HepG2 (cell line): ENCODE measurements around the gene NKAIN4. TPM values are rescaled to one million over a fixed set of nuclear protein-coding genes. Genes with fewer than 3 reads are reported as not detected.

Source experiments
- ATAC-seq: fragments of 200-7000 bp; cut with Tn5 transposase; 3 replicates; pipeline ENCODE4 v1.9.1; 2020; ENCODE audit warnings: mild to moderate bottlenecking, moderate library complexity
- BruUV-seq: library from RNA; stranded (reverse); fragments of 400-500 nt; replicated peaks from 2 replicates; lab custom pipeline; 2021; lab: Mats Ljungman, UMichigan
- CTCF ChIA-PET: fragments of 300-600 bp; formaldehyde crosslinking; extraction: SDS; loops from one replicate; lab custom pipeline; 2021; ENCODE audit warnings: low total read pairs, inconsistent platforms, low intra/inter-chr PET ratio; lab: Yijun Ruan, JAX
- POLR2A ChIA-PET: fragments of 350-600 bp; sonication (Branson Sonifier 250); formaldehyde crosslinking; loops from one replicate; lab custom pipeline; 2020; ENCODE audit warnings: antibody characterized with exemption, inconsistent platforms; lab: Yijun Ruan, JAX
- DNase-seq: peaks from one replicate; pipeline ENCODE4 v3.0.0-alpha.2; 2015; ENCODE audit warnings: low spot score
- FAIRE-seq: peaks from 3 replicates; lab custom pipeline; 2011; peaks lifted over from hg19 to GRCh38; lab: Jason Lieb, UNC
- H2AFZ ChIP-seq: one replicate; pipeline ENCODE4 v1.6.1; 2011; ENCODE audit warnings: low read length, inconsistent platforms
- H3K27ac ChIP-seq: fragments of 300-600 bp; 3 replicates; pipeline ENCODE4 v1.8.0; 2011; ENCODE audit warnings: mixed run types, mild to moderate bottlenecking, mixed read lengths, low read length, inconsistent platforms; ENCODE audit not compliant: insufficient read depth; ENCODE audit errors: extremely low read length
- H3K27me3 ChIP-seq, 2 experiments: fragments of 200-600 bp in 1 of 2; 2 replicates in 1 of 2; 3 replicates in 1 of 2; pipeline versions ENCODE4 v1.6.0 to v1.8.0; 2011; ENCODE audit warnings: low read length in 2 of 2, mild to moderate bottlenecking in 2 of 2, moderate library complexity in 2 of 2, inconsistent platforms in 1 of 2; ENCODE audit not compliant: insufficient read depth in 2 of 2, control insufficient read depth in 1 of 2
- H3K36me3 ChIP-seq, 2 experiments: fragments of 200-600 bp in 1 of 2; replicated peaks in 1 of 2; 2 replicates in 1 of 2; 3 replicates in 1 of 2; pipeline versions ENCODE4 v1.5.1 to v1.8.0; 2011; ENCODE audit warnings: low read length in 2 of 2, inconsistent platforms in 1 of 2; ENCODE audit not compliant: insufficient read depth in 2 of 2, control insufficient read depth in 1 of 2
- H3K4me1 ChIP-seq: 2 replicates; pipeline ENCODE4 v1.5.1; 2012; ENCODE audit warnings: low read length, inconsistent platforms; ENCODE audit not compliant: insufficient read depth
- H3K4me2 ChIP-seq: 2 replicates; pipeline ENCODE4 v1.6.0; 2011; ENCODE audit warnings: low read depth, low read length, inconsistent platforms
- H3K4me3 ChIP-seq, 3 experiments: fragments of 200-600 bp in 1 of 3; sonication (generic), shearing (Covaris generic) in 1 of 3; replicated peaks in 1 of 3; 2 replicates each; pipeline ENCODE4 v1.5.1; 2011 to 2016; ENCODE audit warnings: low read length in 3 of 3, inconsistent platforms in 2 of 3, low read depth in 2 of 3, mild to moderate bottlenecking in 2 of 3, control low read depth in 1 of 3, mixed read lengths in 1 of 3; ENCODE audit not compliant: insufficient read depth in 1 of 3
- H3K79me2 ChIP-seq: one replicate; pipeline ENCODE4 v1.6.1; 2011; ENCODE audit warnings: low read length, inconsistent platforms; ENCODE audit not compliant: insufficient read depth
- H3K9ac ChIP-seq: 2 replicates; pipeline ENCODE4 v1.6.0; 2011; ENCODE audit warnings: mild to moderate bottlenecking, low read depth, low read length, inconsistent platforms; ENCODE audit not compliant: insufficient read depth
- H3K9me3 ChIP-seq: 2 replicates; pipeline ENCODE4 v1.5.1; 2012; ENCODE audit warnings: mild to moderate bottlenecking, low read length
- H4K20me1 ChIP-seq: 2 replicates; pipeline ENCODE4 v1.6.0; 2011; ENCODE audit warnings: inconsistent platforms, mild to moderate bottlenecking, low read length, moderate library complexity; ENCODE audit not compliant: insufficient read depth
- CAMTA2 ChIP-seq: sonication (generic); formaldehyde crosslinking; IDR thresholded peaks from 2 replicates; pipeline ENCODE4 v1.4.0; 2020; ENCODE audit warnings: mild to moderate bottlenecking, missing genetic modification reagents, borderline replicate concordance
- CBFB ChIP-seq: sonication (generic); formaldehyde crosslinking; IDR thresholded peaks from 2 replicates; pipeline ENCODE4 v1.4.0; 2020; ENCODE audit warnings: missing genetic modification reagents
- DR1 ChIP-seq: sonication (generic); formaldehyde crosslinking; IDR thresholded peaks from 2 replicates; pipeline ENCODE4 v1.8.0; 2021; ENCODE audit warnings: mild to moderate bottlenecking, missing genetic modification reagents, inconsistent platforms
- ESRRA ChIP-seq: sonication (generic); formaldehyde crosslinking; IDR thresholded peaks from 2 replicates; pipeline ENCODE4 v1.5.1; 2020; ENCODE audit warnings: mild to moderate bottlenecking, low read depth, missing genetic modification reagents
- MAFF ChIP-seq: IDR thresholded peaks from 2 replicates; pipeline ENCODE4 v1.6.1; 2011; ENCODE audit warnings: low read depth, low read length, improper control_type of control experiment
- MAFK ChIP-seq, 2 experiments: IDR thresholded peaks in 1 of 2; conservative IDR thresholded peaks in 1 of 2; 2 replicates each; pipeline ENCODE4 v1.6.1; 2011; ENCODE audit warnings: improper control_type of control experiment in 2 of 2, low read length in 2 of 2
- NFE2L1 ChIP-seq: sonication (generic); formaldehyde crosslinking; IDR thresholded peaks from 2 replicates; pipeline ENCODE4 v1.4.0; 2020; ENCODE audit warnings: missing genetic modification reagents, mild to moderate bottlenecking, borderline replicate concordance
- RFXAP ChIP-seq: sonication (generic); formaldehyde crosslinking; IDR thresholded peaks from 2 replicates; pipeline ENCODE4 v1.4.0; 2020; ENCODE audit warnings: missing genetic modification reagents, borderline replicate concordance
- SMARCE1 ChIP-seq: fragments of 450-650 bp; IDR thresholded peaks from 2 replicates; pipeline ENCODE4 v1.6.1; 2017; ENCODE audit warnings: borderline replicate concordance
- STAT5B ChIP-seq: sonication (generic); formaldehyde crosslinking; IDR thresholded peaks from 2 replicates; pipeline ENCODE4 v1.4.0; 2020; ENCODE audit warnings: missing genetic modification reagents
- ZMAT3 ChIP-seq: sonication (generic); formaldehyde crosslinking; conservative IDR thresholded peaks from 2 replicates; pipeline ENCODE4 v1.7.0; 2021; ENCODE audit warnings: missing genetic modification reagents
- ZNF263 ChIP-seq: sonication (generic); formaldehyde crosslinking; IDR thresholded peaks from 2 replicates; pipeline ENCODE4 v1.4.0; 2020; ENCODE audit warnings: missing genetic modification reagents
- ZNF577 ChIP-seq: sonication (generic); formaldehyde crosslinking; IDR thresholded peaks from 2 replicates; pipeline ENCODE4 v1.4.0; 2020; ENCODE audit warnings: mild to moderate bottlenecking, low read depth, missing genetic modification reagents, borderline replicate concordance
- WGBS: methylation state at CpG from one replicate; pipeline ENCODE4 v1.1.6; 2017; ENCODE audit warnings: low lambda C conversion rate; 5-methylcytosine and 5-hydroxymethylcytosine counted together
- in situ Hi-C: cut with HindIII; loops from 2 replicates; pipeline ENCODE4 v1.10.0; 2017; ENCODE audit warnings: low pct_unique_long_range_greater_than_20kb; ENCODE audit not compliant: extremely low pct_ligation_motif_present
- intact Hi-C: fragments of 100-400 bp; cut with micrococcal nuclease; formaldehyde crosslinking; loops from one replicate; pipeline ENCODE4 v1.10.0; 2022; ENCODE audit not compliant: unreplicated experiment
- polyA plus RNA-seq, 8 experiments: library from polyadenylated mRNA; depleted of rRNA in 3 of 8; stranded (reverse) in 7 of 8; unstranded in 1 of 8; fragments of >200 nt; fragmentation: Illumina TruSeq in 4 of 8; extraction: Trizol in 4 of 8; gene quantifications; 2 replicates each; pipeline versions ENCODE4 v1.2.1 to v1.2.3, GENCODE V29; 2011 to 2016; ENCODE audit warnings: low read depth in 4 of 8, missing spikeins in 1 of 8, mixed read lengths in 1 of 8; ENCODE audit not compliant: insufficient read depth in 1 of 8
- total RNA-seq, 5 experiments: library from RNA; depleted of rRNA; stranded (reverse); fragments of >200 nt; fragmentation: Illumina TruSeq; extraction: Trizol; gene quantifications; 2 replicates each; pipeline ENCODE4 v1.2.3, GENCODE V29; 2016; ENCODE audit warnings: low read depth in 1 of 5
- TF ChIP-seq, protein P1 (sequence below): sonication (generic); formaldehyde crosslinking; IDR thresholded peaks from 2 replicates; pipeline ENCODE4 v1.8.1; 2023; ENCODE audit warnings: mild to moderate bottlenecking, missing genetic modification reagents
- TF ChIP-seq, protein P2 (sequence below): IDR thresholded peaks from 2 replicates; pipeline ENCODE4 v1.6.1; 2016; ENCODE audit warnings: missing genetic modification reagents, missing compliant biosample characterization
- TF ChIP-seq, protein P3 (sequence below): IDR thresholded peaks from 2 replicates; pipeline ENCODE4 v1.6.1; 2012; ENCODE audit warnings: low read depth, low read length, improper control_type of control experiment
- TF ChIP-seq, protein P4 (sequence below): sonication (generic); formaldehyde crosslinking; IDR thresholded peaks from 2 replicates; pipeline ENCODE4 v1.8.1; 2023; ENCODE audit warnings: mild to moderate bottlenecking, missing genetic modification reagents, borderline replicate concordance

Gene NKAIN4
- total and polyA plus RNA-seq, 2 of the 13 experiments (the other 11 are each of a cell fraction or from before 2014, with no cell fraction given) = not detected

DNA sequence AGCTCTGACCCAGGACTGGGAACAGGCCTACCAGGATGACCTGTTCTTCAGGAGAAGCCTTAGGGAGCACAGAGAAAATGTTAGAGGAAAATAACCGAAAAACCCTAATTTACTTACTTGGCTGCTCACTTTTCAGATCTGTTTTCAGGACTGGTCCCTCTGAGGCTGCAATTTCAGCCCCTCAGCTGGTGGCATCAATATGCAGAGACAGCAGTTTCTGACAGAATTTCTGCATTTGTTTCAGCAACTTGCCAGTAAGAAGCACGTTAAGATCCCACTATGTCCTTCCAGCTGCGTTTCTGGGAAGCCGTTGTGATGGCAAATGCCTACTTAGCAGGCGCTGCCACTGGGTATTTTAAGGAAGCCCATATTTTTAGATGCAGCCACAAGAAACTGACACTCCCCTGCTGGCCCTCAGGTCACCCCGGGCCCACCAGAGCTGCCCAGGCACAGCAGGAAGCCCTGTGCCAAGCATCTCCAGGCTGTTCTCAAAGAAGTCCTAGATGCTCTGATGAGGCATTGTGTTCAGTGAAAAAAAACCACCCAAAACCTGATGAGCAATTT, 45.8 kb downstream of the NKAIN4 start:
- in situ Hi-C loops = no loop called here
- WGBS = 96% methylated on average over 6 of the region's 6 CpGs
- no peak for ATAC-seq

DNA sequence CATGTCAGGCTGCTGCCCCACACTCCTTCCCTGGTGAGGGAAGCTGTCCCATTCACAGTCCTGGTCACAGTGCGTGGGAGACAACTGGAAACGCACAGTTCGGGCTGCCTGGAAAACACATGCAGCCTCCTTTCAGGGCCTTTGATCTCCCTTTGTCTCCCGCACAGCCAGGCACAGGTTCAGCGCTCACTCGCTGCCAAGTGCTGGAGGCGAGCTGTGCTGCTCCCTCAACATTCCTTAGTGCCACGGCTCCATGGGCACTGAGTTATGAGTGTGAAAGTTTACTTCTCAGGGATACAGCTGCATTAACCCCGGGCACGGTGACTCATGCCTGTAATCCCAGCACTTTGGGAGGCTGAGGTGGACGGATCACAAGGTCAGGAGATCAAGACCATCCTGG, 47.4 kb downstream of the NKAIN4 start:
- Histone ChIP-seq H3K27me3 (no peaks in the 10 kb centered on the region), H3K9ac (no peak overlapping the region), H3K4me2 (no peak overlapping the region), H3K36me3 (peaks cover 75 to 90% of the 10 kb centered on the region in 2 experiments), H3K9me3 (no peaks in the 10 kb centered on the region), H3K4me1 (peaks cover 26% of the 10 kb centered on the region), H2AFZ (no peak overlapping the region), H4K20me1 (peaks cover 75% of the 10 kb centered on the region), H3K27ac (no peak overlapping the region), H3K4me3 (no peak overlapping the region), H3K79me2 (peaks cover 72% of the 10 kb centered on the region)
- FAIRE-seq = no peak
- no TSS peak for BruUV-seq
- CTCF ChIA-PET = no interaction called here
- no peak for ATAC-seq
- 91% methylated on average over 9 of the region's 11 CpGs for WGBS
- POLR2A ChIA-PET = no interaction called here
- intact Hi-C loops (no loop called here), in situ Hi-C loops (no loop called here)
- DNase-seq = no peak
- TF ChIP-seq STAT5B = no peak
- TF ChIP-seq ZMAT3 = no peak
- no peak for TF ChIP-seq ZNF577 (CRISPR knock-in tag)
- TF ChIP-seq, protein P1, sequence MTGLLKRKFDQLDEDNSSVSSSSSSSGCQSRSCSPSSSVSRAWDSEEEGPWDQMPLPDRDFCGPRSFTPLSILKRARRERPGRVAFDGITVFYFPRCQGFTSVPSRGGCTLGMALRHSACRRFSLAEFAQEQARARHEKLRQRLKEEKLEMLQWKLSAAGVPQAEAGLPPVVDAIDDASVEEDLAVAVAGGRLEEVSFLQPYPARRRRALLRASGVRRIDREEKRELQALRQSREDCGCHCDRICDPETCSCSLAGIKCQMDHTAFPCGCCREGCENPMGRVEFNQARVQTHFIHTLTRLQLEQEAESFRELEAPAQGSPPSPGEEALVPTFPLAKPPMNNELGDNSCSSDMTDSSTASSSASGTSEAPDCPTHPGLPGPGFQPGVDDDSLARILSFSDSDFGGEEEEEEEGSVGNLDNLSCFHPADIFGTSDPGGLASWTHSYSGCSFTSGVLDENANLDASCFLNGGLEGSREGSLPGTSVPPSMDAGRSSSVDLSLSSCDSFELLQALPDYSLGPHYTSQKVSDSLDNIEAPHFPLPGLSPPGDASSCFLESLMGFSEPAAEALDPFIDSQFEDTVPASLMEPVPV (CRISPR knock-in tag) = no peak
- no peak for TF ChIP-seq CAMTA2 (CRISPR knock-in tag)
- TF ChIP-seq NFE2L1 (CRISPR knock-in tag) = no peak
- no peak for TF ChIP-seq DR1
- no peak for TF ChIP-seq SMARCE1
- TF ChIP-seq, protein P2, sequence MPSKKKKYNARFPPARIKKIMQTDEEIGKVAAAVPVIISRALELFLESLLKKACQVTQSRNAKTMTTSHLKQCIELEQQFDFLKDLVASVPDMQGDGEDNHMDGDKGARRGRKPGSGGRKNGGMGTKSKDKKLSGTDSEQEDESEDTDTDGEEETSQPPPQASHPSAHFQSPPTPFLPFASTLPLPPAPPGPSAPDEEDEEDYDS (CRISPR knock-in tag) = no peak
- TF ChIP-seq, protein P3, sequence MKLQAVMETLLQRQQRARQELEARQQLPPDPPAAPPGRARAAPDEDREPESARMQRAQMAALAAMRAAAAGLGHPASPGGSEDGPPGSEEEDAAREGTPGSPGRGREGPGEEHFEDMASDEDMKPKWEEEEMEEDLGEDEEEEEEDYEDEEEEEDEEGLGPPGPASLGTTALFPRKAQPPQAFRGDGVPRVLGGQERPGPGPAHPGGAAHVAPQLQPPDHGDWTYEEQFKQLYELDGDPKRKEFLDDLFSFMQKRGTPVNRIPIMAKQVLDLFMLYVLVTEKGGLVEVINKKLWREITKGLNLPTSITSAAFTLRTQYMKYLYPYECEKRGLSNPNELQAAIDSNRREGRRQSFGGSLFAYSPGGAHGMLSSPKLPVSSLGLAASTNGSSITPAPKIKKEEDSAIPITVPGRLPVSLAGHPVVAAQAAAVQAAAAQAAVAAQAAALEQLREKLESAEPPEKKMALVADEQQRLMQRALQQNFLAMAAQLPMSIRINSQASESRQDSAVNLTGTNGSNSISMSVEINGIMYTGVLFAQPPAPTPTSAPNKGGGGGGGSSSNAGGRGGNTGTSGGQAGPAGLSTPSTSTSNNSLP = no peak
- no peak for TF ChIP-seq RFXAP
- no peak for TF ChIP-seq CBFB (CRISPR knock-in tag)
- TF ChIP-seq ESRRA (CRISPR knock-in tag) = no peak
- no peak for TF ChIP-seq ZNF263 (CRISPR knock-in tag)

More for the DNA sequence above, 45.8 kb downstream of the NKAIN4 start:
- H3K4me1 ChIP-seq = peaks cover 42% of the 10 kb centered on the region
- no peak overlapping the region for H3K9ac ChIP-seq
- H3K36me3 ChIP-seq = peaks cover 72 to 90% of the 10 kb centered on the region in 2 experiments
- H3K4me3 ChIP-seq = no peak overlapping the region
- H3K27me3 ChIP-seq = no peaks in the 10 kb centered on the region
- no peak overlapping the region for H2AFZ ChIP-seq
- intact Hi-C loops = no loop called here
- peaks cover 79% of the 10 kb centered on the region for H4K20me1 ChIP-seq
- TF ChIP-seq, protein P4, sequence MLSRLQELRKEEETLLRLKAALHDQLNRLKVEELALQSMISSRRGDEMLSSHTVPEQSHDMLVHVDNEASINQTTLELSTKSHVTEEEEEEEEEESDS = no peak
- TF ChIP-seq MAFK (conservative IDR thresholded peaks at IDR 0.05 in 1 of 2, IDR thresholded peaks at IDR 0.05 in 1 of 2; ENCODE audit: low read length in 2 of 2) (peak; percentile 50 to 63; a peak in 3 of 4 replicates), MAFF (peak; percentile 51; the same call in 1 of the 2 replicates)
- no peaks in the 10 kb centered on the region for H3K9me3 ChIP-seq
- peaks cover 79% of the 10 kb centered on the region for H3K79me2 ChIP-seq
- no peak overlapping the region for H3K27ac ChIP-seq
- CTCF ChIA-PET = no interaction called here
- no peak for DNase-seq
- H3K4me2 ChIP-seq = no peak overlapping the region
- BruUV-seq = no TSS peak
- FAIRE-seq = no peak
- POLR2A ChIA-PET = no interaction called here
